Erythroblast (primary cell): ENCODE results near the gene ISCA1.

Experiments used
- GATA1 ChIP-seq: IDR thresholded peaks from 2 replicates; pipeline ENCODE4 v1.6.1; 2011; ENCODE audit warnings: low read depth, mild to moderate bottlenecking, control low read depth, low read length, moderate library complexity
- POLR2A ChIP-seq: IDR thresholded peaks from 2 replicates; pipeline ENCODE4 v1.6.1; 2011; ENCODE audit warnings: mild to moderate bottlenecking, low read length

DNA sequence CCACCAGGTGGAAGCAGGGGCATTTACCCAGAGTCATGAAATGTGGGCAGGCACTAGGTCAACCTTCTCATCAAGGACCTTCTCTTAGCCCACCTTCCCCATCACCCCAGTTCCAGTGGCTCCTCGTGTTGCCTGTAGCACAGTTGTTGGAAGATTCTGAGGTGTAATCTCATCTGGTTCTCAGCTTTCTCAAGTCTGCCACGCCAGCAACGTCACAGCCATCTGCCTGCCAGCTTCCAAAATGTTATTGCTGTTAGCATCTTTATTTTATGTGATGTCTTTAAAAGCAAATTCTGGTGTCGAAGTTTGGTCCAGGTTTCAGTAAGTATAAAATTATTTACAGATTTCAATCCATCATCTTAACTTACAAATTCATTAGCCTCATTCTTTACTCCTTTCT, 33.6 kb downstream of the ISCA1 start:
- TF ChIP-seq POLR2A = no peak
- TF ChIP-seq GATA1 = no peak
